HG02970 (cell line): ENCODE data around the gene SHD.
"Not testable (repeated sequence)": the region's sequence is repeated elsewhere in the genome, so short reads cannot be mapped to it uniquely, and the experiment has no call there.

Experiments
- ATAC-seq: cut with Tn5 transposase; IDR thresholded peaks from one replicate; pipeline ENCODE4 v1.9.1; 2021; ENCODE audit warnings: mild to moderate bottlenecking, moderate library complexity, moderate number of reproducible peaks; ENCODE audit not compliant: unreplicated experiment, low FRiP score

Gene SHD, protein sequence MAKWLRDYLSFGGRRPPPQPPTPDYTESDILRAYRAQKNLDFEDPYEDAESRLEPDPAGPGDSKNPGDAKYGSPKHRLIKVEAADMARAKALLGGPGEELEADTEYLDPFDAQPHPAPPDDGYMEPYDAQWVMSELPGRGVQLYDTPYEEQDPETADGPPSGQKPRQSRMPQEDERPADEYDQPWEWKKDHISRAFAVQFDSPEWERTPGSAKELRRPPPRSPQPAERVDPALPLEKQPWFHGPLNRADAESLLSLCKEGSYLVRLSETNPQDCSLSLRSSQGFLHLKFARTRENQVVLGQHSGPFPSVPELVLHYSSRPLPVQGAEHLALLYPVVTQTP

DNA sequence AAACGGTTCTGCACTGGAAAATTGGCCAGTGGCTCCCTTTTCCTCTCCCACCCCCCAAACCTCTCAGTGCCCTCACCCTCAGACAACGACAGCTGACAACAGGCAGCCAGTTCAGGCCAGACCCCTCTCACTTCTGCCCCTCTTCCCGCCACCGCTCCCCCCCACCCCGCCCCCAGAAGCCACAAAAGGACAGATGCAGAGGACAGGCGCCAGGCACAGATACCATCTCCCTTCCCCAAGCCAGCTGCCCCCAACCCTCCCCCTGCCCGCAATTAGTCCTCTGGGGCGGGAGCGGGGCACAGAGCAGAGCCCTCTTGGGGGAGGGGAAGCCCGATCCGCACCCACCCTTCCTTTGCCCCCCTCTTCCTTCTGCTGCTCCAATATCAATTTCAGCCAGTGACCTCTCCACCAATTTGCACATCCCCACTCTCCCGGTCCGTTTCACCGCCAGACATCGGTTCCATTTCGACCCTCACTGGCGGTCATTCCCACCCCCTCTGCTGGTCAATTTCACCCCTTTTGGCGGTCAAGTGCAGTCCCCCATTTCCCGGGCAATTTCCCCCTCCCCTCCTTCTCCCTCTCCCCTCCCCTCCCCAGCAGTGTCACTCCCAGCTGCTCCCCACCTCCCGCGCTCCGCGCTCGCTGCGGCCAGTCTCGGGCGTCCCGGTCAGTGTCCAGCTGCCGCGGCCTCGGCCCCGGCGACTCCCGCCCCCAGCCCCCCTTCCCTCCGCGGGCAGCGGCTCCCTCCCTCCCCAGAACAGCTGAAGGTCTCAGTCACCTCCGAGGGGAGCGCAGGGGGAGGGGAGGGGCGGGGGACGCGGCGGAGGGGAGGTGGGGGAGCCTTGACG is at the start of gene SHD:
SHD (plus strand) TSS at position 848 of the 848 bp plus-strand sequence. CDS start 798 bp downstream, outside the sequence.
- no peak for ATAC-seq

DNA sequence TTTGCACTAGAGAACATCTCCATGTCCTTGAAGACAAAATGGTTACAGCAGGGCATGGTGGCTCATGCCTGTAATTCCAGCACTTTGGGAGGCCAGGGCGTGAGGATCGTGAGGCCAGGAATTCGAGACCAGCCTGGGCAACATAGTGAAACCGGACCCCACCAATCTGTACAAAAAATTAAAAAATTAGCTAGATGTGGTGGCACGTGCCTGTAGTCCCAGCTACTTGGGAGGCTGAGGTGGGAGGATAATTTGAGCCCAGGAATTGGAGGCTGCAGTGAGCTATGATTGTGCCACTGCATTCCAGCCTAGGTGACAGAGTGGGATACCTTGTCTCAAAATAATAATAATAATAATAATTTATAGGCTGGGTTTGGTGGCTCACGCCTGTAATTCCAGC is 48.8 kb upstream of the SHD start:
- not testable (repeated sequence) for ATAC-seq

DNA sequence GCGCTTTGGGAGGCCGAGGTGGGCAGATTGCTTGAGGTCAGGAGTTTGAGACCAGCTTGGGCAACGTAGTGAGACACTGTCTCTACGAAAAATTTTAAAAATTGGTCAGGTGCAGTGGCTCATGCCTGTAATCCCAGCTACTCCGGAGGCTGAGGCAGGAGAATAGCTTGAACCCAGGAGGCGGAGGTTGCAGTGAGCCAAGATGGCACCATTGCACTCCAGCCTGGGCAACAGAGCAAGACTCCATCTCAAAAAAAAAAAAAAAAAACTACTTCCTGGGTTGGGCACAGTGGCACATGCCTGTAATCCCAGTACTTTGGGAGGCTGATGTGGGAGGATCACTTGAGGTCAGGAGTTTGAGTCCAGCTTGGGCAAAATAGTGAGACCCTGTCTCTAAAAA is 47.5 kb upstream of the SHD start:
- not testable (repeated sequence) for ATAC-seq

DNA sequence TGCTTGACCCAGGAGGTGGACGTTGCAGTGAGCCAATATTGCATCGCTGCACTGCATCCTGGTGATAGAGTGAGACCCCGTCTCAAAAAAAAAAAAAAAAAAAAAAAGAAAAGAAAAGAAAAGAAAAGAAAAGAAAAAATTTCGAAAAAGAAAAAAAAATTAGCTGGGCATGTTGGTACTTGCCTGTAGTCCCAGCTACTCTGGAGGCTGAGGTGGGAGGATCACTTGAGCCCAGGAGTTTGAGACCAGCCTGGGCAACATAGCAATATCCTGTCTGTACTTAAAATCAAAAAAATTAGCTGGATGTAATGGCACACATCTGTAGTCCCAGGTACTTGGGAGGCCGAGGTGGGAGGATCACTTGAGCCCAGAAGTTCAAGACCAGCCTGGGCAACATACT is 46.9 kb upstream of the SHD start:
- not testable (repeated sequence) for ATAC-seq

DNA sequence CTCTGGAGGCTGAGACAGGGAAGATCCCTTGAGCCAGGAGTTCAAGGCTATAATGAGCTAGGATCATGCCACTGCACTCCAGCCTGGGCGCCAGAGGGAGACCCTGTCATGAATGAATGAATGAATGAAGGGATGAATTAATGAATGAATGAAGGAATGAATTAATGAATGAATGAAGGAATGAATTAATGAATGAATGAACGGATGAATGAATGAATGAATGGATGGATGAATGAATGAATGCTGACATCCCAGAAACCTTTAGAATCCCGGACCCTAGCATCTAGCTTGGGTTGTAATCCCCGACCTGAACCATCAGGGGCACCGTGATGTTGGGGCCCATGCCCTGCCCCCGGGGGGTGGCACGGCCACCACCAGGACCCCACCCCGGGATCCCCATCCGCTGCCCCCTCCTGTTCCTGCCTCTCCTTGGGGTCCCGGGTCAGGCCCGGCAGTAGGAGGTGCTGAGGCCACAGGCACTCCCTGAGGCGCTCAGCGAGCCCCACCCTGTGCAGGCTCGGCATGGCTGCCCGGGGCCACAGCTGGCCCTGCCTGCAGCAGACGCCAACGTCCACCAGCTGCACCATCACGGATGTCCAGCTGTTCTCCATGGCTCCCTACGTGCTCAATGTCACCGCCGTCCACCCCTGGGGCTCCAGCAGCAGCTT is 46.3 kb upstream of the SHD start:
- ATAC-seq, result no peak

DNA sequence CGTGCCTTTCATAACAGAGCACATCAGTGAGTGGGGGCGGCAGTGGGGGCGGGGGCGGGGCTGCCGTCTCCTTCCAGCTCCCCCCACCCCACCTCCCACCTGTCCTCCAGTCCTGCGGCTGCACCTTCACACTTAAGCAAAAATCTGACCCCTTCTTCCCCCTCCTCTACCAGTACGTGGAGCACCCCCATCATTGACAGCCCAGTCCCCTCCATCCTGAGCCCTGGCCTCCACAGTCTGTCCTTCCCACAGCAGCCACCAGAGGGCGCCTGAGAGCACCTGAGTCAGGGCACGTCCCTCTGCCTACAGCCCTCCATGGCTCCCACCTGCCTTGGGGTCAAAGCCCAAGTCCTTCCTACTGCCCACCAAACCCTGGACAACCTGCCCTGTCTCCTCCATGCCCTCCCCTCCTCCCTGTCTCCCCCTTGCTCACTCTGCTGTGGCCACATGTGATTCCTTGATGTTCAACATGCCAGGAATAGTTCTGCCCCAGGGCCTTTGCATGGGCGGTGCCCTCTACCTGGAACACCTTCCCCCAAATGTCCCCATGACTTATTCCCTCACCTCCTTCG is 45.7 kb upstream of the SHD start:
- no peak for ATAC-seq

DNA sequence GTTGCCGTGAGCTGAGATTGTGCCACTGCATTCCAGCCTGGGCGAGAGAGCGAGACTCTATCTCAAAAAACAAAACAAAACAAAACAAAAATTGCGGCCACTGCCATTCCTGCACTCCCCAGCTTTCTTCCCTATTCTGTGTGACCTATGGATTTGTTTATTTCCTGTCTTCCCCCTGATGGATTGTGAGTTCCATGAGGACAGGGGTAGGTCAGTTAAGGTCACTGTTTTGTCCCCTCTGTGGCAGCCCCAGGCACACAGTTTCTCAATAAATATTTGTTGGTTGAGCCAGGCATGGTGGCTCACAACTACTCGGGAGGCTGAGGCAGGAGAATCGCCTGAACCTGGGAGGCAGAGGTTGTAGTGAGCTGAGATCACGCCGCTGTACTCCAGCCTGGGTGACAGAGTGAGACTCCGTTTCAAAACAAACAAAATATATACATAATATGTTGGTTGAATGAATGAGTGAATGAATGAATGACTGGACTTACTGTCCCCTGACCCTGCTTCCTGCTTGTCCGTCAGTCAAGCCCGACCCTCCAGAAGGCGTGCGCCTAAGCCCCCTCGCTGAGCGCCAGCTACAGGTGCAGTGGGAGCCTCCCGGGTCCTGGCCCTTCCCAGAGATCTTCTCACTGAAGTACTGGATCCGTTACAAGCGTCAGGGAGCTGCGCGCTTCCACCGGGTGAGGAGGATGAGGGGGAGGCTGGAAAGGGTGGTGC is 44.8 kb upstream of the SHD start:
- ATAC-seq, result no peak

DNA sequence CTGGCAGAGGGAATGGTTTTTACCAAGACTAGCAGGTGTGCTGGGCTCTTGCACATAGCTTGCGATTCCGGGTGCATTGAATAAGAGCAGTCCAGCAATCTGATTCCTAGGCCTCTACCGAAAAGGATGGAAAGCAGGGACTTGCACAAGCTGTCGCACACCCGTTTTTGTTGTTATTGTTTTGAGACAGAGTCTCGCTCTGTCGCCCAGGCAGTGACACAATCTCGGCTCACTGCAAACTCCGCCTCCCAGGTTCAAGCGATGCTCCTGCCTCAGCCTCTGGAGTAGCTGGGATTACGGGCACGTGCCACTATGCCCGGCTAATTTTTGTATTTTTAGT is 44.2 kb upstream of the SHD start:
- ATAC-seq, result no peak

DNA sequence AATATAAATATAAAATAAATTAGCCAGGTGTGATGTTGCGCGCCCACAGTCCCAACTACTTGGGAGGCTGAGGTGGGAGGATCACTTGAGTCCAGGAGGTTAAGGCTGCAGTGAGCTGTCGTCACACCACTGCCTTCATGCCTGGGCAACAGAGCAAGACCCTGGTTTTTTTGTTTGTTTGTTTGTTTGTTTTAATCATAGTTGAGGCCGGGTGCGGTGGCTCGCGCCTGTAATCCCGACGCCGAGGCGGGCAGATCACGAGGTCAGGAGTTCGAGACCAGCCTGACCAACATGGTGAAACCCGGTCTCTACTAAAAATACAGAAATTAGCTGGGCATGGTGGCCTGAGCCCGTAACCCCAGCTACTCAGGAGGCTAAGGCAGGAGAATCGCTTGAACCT is 41.6 kb upstream of the SHD start:
- ATAC-seq, result not testable (repeated sequence)

DNA sequence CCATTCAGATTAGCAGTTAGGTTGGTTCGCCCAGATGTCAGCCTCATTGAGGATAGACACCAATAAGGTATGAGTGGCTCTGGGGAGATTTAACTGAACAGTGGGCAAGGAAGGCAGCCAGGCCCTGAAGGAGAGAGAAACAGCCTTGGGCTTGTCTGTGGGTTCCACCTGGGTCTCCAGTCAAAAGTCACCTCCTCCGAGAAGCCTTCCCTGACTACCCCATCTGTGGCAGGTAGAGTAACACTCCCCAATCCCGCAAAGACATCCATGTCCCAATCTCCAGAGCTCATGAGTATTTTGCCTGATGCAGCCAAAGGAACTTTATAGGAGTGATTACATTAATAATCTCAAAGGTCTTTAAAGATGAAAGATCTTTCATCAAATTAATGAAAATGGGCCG is 40.2 kb upstream of the SHD start:
- ATAC-seq, result no peak

DNA sequence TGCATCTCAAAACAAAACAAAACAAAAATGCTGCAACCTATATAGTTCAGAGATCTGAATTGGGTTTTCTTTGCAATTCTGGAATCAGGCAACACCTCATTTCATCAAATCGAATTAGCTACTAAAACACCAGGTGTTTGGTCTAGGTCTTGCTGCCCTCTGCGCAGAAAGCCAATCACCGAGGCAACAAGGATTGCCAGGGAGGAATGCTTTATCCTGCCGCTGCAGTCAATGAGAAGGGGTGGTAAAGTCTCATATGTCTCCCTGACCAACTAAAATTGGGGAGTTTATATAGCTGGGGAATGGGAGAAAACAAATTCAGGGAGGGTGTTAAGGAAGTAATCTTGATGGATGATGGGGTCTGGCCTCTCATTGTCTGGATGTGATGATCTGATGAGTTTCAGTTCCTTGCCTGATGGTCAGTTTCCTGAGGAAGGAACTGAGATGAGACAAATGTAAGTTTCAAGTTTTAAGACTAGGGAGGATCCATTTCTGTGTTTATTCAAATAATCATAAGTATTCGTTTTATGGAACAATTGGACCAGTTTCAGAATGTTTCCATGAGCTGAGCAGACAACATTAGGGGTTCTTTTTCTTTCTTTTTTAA is 37.1 kb upstream of the SHD start:
- ATAC-seq, result no peak

DNA sequence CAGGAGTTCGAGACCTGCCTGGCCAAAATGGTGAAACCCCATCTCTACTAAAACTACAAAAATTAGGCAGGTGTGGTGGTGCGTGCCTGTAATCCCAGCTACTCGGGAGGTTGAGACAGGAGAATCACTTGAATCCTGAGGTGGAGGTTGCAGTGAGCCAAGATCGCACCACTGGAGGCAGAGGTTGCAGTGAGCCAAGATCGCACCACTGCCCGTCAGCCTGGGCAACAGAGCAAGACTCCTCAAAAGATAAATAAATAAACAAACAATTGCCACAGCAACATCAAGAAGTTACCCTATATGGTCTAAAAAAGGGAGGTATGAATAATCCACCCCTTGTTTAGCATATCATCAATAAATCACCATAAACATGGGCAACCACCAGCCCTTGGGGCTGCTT is 33.1 kb upstream of the SHD start:
- not testable (repeated sequence) for ATAC-seq

DNA sequence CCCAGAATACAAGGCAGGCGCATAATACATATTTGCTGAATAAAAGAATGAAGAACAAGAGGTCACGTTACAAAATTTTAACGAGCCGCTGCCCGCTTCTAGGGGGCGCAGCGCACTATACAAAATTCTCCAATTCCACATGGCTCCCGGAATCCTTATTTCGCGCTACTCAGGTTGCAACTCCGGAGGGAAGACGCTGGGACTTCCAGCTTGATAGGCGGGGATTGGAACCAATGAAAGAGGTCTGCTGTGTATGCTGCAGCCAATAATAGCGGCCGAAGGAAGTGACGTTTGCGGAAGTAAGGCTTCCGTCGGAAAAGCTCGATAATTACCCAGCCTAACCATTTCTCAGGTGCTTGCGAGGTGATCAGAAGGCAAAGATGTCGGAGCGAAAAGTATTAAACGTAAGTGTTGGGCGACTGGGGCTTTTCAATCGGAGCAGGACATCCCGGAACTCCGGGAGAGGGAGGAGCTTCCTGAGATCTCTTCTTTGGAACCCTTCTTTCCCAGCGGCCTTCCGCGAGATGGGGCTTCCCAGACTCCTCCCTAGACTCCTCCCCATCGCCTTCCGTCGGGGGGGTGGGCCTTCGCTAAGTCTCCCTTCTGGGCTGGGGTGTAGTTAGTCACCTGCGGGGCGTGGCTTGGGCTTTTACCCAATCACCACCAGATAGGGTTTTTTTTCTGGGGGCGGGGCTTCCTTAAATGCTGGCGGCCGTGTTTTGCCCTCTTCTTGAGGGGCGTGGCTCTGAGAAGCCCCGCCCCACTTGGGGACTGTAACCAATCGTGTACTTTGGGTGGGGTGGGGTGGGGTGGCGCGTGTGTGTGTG is 32.1 kb upstream of the SHD start, which contains the start of gene YJU2:
YJU2 (plus strand) TSS at position 314 of the 827 bp plus-strand sequence; CDS start at position 381, 67 bp downstream.
- ATAC-seq, result peak; percentile 84

DNA sequence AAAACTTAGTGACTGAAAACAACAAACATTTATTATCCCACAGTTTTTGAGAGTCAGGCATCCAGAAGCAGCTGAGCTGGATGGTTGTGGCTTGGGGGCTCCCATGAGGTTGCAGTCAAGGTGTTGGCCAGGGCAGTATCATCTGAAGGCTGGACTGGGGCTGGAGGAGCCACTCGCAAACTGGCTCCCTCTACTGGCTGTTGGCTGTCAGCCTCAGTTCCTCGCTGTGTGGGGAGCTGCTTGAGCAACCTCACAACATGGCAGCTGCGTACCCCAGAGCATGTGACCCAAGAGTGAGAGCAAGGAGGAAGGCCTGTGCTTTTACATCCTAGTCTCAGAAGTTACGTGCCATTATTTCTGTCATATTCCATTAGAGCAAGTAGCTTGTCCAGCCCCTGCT is 22.5 kb upstream of the SHD start:
- no peak for ATAC-seq

DNA sequence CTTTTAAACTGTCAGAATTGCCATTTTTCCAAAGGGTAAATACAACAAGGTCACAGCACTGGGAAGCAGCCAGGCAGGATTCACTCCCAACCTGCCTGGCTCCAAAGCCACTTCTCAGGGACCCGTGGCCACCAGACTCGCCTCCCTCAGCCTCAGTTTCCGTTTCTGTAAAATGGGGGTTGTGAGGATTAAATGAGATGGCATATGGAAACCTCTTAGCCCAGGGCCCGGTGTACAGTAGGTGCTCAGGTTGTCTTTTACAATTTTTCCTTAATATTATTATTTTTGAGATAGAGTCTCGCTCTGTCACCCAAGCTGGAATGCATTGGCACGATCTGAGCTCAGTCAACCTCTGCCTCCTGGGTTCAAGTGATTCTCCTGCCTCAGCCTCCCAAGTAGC is 22.0 kb upstream of the SHD start:
- no peak for ATAC-seq

DNA sequence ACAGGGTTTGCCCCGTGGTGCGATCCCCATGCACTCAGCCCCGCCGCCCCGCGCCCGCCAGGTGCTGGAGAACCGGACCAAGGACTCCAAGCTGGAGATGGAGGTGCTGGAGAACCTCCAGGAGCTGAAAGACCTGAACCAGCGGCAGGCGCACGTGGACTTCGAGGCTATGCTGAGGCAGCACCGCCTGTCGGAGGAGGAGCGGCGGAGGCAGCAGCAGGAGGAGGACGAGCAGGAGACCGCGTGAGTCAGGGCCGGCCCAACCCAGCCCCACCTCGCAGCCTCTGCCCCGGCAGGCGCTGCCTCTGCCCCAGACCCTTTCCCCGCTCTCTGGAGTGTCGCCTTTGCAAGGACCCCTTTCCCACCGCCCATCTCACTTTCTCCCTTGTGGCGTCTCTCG is 20.9 kb upstream of the SHD start:
- no peak for ATAC-seq

DNA sequence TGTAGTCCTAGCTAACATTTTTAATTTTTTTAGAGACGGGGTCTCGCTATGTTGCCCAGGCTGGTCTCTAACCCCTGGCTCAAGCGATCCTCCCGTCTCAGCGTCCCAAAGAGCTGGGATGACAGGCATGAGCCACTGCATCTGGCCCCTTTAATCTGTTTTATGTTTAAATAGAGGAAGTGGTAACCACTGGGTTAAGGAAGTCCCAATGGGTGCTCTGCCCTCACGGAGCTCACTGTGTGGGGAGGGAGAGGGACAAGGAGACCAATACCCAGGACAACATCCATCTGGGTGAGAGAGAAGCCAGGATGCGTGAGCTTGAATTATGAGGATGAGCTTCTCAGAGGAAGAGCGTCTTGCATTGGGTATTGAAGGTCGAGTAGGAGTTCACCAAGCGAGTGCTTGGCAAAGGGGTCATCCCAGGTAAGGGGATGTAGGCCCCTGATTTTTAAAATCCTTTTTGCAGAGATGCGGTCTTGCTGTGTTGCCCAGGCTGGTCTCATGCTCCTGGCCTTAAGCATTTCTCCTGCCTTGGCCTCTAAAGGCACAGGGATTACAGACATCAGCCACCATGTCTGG is 18.4 kb upstream of the SHD start:
- ATAC-seq, result no peak

DNA sequence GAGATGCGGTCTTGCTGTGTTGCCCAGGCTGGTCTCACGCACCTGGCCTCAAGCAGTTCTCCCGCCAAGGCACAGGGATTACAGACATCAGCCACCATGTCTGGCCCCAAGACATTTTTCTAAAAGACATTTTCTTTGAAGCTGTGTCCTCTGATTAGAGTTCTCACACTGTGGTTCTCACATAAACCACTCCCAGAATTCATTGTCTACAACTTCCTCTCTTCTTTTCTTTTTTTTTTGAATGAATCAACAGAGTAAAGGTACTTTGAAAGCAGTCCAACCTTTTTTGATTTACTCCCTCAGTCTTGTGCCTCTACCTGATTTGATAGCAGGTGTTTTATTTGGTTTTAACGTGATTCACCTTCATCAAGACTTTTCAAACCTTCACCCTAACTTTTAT is 14.3 kb upstream of the SHD start:
- ATAC-seq, result no peak
